HTR-8/SVneo (cell line): ENCODE data around the gene CYP27B1.
"Not testable (repeated sequence)": the region's sequence is repeated elsewhere in the genome, so short reads cannot be mapped to it uniquely, and the experiment has no call there.

Source experiments
- DNase-seq: peaks from one replicate; pipeline ENCODE4 v3.0.0; 2011; ENCODE audit warnings: low spot score, mixed read lengths; ENCODE audit not compliant: insufficient read length
- FAIRE-seq: peaks from 2 replicates; lab custom pipeline; 2011; peaks lifted over from hg19 to GRCh38; lab: Jason Lieb, UNC

Gene CYP27B1

DNA sequence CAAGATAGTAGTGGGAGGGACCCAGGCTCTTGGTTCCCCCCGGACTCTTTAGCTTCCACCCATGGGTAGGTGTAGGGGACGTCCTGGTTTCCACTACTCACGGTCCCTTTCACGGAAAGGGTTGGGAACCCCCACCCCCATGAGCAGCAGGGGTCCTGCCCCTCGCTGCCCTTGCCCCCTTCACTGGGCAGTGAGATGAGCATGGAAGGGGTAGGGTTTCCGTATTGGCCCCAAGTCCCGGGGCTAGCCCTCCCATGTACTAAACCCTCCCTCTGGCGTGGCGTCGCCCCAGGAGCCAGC is 41.1 kb downstream of the CYP27B1 start:
- DNase-seq (no peak), FAIRE-seq (no peak)

DNA sequence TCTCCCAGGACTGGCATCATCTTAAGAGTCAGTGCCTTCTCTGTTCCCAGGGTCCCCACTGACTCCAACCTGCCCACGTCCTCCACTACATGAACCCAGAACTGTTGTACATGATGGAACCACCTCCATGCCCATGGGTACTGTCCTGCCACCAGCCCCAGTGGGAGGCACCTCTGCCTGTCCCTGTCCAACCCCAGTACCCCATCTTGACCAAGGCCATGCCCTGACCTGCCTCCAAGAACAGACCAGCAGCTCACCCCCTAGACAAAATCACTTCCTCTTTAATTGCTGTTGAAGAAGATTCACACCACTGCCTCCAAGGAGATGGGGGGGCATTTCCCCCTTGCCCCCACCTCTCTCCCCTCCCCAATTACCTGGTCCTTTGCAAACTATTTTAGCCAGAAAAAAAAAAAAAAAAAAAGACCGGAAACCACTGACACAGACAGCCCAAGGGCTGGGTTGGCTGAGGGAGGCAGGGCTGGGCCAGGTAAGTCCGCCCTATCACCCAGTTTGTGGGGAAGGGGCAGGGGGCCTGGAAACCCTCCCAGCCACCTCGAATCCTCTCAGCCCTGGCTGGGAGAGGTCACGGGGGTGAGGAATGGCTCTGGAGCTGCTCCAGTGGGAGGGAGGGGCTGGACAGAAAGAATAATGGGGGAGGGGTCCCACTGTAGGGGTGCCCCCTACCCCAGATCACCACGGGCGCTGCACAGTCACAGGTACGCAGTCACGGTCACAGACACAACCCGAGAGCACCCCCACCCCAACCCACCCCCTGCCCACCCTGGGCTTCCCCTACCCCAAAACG is 41.7 kb downstream of the CYP27B1 start:
- no peak for FAIRE-seq
- no peak for DNase-seq

DNA sequence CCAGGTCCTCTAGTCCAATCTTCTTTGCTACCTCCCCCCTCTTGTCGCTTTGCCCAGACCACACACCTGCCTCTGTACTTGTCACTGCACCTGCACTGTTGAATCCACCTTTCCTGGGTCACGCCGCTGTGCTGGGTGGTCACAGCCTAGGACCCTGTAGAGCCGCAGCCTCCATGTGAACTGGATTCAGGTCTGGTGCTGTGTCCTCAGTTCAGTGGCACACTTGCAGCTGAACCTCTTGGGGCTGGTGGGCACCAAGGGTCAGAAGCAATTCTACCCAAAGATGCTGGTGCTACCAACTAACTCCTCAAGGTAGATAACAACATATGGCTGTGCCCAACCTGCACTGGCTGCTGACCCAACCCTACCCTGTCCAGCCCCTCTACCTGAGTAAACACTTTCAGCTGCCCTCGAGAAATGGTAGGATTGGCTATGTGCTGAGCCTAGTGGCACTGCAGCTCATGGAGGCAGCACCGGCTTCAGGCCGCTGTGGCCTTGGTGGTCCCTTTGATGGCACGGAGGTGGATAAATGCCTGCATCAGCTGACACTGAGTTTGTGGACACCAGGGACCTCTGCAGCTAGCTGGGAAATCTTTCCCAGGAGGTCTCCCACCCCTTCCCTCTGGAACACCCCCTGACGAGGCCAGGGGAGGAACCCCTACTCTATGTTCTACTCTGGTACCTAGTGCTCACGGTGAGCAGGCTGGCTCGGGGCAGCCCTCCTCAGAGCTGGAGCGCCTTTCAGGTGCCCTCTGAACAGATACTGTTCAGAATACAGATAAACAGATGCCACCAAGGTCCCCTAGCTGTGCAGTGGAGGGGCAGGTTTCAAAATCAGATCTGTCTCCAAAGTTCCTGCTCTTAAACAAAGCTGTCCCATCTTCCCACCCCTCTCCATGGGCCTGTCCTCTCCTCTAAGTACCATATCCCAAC is 42.6 kb downstream of the CYP27B1 start:
- DNase-seq, result no peak
- FAIRE-seq, result no peak

DNA sequence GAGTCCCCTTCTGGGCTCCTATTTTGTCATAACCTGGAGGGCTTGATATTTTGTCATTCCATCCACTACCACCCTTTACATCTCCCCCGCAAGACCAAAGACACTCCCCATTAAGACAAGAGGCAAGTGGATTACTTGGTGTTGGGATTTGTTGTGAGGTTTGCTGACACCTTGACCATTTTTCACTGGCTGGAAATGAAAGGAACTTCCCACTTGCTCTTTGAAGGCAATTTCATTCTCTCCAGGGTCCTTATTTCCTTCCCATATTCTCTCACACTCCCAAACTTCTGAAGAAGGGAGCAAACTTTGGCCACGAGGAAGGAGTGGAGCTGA is 43.3 kb downstream of the CYP27B1 start:
- DNase-seq (no peak), FAIRE-seq (no peak)

DNA sequence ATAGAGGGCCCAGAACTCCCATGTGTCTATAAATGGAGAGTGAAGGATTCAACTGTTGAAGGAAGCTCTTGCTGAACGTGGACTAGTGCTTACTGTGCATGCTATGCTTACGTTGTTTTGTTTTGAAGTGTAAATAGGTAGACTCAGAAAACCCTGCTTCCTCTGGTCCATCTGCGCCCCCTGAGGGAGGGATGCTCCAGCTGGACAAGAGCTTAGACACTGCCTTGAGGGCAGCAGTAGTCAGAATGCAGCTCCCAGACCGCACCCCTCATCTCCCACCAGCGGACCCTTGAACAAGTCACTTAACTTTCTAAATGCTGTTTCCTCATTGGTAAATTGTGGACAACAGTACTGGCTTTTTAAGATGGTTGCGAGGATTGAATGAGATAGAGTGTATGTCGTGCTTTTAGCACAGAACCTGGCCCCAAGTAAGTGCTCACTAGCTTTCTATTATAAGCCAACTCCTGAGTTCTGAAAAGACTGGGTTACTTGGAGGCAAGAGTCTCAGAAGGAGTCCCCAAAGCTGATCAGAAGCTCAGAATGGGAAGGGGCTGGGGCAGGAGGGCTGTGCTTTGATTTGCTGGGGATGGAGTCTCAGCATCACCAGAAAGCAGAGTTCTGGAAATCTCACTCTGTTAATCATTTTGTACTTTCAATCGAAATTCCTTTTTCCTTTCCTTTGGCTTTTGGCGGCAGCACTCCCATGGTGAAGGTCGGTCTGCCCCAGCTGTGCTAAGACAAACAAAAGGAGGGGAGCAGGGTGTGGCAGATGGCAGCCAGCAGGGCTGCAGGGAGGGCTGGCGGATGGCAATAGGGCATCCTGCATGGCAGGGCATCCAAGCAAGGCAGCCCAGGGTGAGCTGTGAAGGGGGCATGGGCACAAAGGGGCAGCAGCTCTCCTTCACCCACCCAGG is 43.9 kb downstream of the CYP27B1 start:
- DNase-seq, result no peak
- no peak for FAIRE-seq

DNA sequence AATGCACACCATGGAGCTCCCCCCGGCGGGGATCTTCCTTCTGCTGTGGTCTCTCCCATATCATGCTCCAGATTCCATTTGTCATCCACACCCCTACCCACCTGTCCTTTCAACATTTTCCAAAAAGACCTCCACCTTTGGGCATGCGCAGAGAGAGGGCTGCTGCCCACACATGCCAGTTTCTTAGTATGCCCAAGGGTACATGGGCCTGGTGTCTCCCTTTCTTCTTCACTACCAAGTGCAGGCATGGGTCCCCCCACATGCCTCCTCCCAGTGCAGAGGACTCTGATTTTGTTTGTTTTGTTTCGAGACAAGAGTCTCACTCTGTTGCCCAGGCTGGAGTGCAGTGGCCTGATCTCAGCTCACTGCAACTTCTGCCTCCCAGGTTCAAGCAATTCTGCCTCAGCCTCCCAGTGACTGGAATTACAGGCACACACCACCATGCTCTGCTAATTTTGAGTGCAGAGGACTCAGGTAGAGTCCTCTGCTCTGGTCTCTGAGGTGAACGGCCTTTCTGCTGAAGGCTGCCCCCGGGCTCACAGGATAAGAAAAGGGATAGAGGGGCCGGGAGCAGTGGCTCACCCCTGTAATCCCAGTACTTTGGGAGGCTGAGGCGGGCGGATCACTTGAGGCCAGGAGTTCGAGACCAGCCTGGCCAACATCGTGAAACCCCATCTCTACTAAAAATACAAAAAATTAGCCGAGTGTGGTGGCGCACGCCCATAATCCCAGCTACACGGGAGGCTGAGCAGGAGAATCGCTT is 44.9 kb downstream of the CYP27B1 start:
- DNase-seq, FAIRE-seq: not testable (repeated sequence)

DNA sequence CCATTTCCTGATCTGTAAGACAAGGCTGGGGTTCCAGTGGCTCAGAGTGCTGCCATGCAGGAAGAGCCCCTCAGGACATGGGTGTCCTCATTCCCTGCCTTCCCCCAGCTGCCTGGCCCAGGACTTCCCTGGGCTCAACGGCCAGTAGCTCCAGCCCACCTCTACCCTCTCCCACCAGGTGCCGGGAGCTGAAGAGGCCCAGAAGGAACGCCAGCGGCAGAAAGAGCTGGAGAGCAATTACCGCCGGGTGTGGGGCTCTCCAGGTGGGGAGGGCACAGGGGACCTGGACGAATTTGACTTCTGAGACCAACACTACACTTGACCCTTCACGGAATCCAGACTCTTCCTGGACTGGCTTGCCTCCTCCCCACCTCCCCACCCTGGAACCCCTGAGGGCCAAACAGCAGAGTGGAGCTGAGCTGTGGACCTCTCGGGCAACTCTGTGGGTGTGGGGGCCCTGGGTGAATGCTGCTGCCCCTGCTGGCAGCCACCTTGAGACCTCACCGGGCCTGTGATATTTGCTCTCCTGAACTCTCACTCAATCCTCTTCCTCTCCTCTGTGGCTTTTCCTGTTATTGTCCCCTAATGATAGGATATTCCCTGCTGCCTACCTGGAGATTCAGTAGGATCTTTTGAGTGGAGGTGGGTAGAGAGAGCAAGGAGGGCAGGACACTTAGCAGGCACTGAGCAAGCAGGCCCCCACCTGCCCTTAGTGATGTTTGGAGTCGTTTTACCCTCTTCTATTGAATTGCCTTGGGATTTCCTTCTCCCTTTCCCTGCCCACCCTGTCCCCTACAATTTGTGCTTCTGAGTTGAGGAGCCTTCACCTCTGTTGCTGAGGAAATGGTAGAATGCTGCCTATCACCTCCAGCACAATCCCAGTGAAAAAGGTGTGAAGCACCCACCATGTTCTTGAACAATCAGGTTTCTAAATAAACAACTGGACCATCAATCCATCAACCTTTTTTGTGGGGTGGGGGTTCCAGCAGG is 46.0 kb downstream of the CYP27B1 start:
- no peak for DNase-seq
- FAIRE-seq, result no peak

DNA sequence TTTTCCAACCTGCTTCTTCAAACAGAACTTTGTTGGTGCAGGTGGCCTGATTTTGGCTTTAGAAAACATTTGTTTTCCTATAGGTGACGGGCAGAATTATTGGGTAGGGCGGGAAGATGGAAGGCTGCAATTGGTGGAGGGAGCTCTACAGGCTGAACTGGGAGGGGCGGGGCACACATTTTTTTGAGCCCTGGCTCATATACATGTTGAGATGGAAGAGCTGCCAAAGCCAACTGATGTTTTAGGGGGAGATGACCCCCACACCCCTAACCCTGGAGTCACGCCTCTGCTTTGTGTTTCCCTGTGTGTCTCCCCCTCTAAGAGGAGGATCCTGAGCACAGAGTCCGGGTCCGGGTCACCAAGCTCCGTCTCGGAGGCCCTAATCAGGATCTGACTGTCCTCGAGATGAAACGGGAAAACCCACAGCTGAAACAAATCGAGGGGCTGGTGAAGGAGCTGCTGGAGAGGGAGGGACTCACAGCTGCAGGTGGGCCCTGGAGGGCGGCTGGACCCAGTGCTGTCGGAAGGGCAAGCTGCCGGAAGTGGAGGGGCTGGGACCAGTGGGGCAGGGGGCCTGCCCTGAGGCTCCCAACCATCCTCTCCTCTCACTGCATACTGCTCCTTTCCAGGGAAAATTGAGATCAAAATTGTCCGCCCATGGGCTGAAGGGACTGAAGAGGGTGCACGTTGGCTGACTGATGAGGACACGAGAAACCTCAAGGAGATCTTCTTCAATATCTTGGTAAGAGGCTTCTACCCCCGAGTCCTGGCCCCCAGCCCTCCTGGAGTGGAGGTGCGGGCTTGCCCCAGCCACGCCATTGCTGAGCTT is 46.9 kb downstream of the CYP27B1 start:
- FAIRE-seq, result no peak
- no peak for DNase-seq

DNA sequence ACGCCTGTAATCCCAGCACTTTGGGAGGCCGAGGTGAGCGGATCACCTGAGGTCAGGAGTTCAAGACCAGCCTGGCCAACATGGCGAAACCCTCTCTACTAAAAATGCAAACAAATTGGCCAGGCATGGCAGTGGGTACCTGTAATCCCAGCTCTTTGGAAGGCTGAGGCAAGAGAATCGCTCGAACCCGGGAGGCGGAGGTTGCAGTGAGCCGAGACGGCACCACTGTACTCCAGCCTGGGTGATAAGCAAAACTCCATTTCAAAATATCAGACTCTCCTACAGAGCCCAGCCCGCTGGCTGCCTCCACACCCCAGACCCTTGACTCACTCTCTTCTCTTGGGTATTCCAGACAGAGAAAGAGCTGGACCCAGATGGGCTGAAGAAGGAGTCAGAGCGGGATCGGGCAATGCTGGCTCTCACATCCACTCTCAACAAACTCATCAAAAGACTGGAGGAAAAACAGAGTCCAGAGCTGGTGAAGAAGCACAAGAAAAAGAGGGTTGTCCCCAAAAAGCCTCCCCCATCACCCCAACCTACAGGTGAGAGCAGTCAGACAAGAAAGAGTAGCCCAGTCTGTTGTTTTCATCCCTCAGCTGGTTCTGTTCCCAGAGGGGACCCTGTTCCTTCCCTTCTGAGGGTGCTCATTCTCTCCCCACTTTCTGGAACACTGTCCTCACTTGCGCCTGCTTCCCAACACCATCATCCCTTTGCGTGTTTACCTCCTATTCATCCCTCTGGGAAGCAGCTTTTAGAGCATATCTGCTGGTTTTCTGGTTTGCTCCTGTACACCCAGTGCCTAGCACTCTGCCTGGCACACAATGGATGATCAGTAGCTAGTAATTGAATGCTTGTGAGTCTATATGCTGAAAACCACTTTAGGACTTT is 48.0 kb downstream of the CYP27B1 start:
- DNase-seq (no peak), FAIRE-seq (no peak)

DNA sequence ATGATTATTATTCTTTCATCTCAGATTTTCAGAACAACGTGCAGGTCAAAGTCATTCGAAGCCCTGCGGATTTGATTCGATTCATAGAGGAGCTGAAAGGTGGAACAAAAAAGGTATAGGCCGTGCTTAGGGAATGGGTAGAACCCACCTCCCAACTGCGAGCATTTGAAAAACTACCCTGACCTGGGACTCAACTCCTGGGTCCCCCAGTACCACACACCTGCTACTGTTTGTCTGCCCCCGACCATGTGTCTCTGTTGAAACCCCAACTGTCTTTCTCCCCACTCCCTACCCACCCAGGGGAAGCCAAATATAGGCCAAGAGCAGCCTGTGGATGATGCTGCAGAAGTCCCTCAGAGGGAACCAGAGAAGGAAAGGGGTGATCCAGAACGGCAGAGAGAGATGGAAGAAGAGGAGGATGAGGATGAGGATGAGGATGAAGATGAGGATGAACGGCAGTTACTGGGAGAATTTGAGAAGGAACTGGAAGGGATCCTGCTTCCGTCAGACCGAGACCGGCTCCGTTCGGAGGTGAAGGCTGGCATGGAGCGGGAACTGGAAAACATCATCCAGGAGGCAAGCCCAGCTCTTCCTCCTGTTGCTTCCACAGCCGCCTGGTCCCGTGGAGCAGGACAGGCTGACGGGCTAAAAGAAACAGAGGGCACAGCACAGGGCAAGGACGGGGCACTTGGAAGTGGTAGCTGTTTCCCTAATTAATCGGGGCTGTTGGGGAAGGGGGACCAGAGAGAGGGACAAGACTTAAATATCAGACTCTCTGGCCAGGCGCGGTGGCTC is 48.8 kb downstream of the CYP27B1 start:
- DNase-seq (no peak), FAIRE-seq (no peak)

DNA sequence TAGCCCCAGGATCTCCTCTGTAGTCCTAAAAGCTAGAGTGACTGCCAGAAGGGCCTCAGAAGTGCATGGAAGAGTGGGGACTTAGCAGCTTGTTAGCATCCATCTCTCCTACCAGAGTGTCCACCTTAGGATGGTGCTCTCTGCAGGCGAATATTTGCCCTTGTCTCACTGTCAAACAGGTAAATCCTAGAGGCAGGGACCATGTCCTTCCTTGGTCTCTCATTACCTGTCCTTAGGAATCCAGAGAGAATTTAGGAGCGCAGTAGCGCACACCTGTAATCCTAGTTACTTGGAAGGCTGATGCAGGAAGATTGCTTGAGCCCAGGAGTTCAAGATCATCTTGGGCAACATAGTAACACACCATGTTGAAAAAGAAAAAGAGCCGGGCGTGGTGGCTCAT is 49.7 kb downstream of the CYP27B1 start:
- FAIRE-seq (no peak), DNase-seq (no peak)

DNA sequence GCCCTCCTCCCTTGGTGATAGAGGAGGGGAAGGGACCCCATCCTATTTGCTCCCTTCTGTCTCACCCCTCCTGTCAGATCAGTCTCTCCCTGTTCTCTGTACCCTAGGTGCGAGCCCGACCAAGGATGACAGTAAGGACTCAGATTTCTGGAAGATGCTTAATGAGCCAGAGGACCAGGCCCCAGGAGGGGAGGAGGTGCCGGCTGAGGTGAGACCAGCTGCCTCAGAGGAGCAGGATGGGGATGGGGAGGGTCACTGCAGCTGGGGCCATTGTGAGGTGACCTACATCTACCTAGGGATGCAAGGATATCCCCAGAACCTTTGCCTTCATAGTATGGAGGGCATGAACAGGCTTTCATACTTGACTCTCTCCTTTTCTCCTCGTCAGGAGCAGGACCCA is 50.6 kb downstream of the CYP27B1 start:
- DNase-seq (no peak), FAIRE-seq (no peak)

DNA sequence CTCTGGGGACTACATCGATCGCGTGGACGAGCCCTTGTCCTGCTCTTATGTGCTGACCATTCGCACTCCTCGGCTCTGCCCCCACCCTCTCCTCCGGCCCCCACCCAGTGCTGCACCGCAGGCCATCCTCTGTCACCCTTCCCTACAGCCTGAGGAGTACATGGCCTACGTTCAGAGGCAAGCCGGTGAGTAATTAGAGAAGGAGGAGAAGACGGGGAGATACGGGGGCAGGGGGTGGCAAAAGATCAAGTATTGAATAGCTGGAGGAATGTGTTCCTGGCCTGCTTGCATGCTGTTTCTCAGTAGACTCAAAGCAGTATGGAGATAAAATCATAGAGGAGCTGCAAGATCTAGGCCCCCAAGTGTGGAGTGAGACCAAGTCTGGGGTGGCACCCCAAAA is 51.1 kb downstream of the CYP27B1 start:
- DNase-seq (no peak), FAIRE-seq (no peak)

DNA sequence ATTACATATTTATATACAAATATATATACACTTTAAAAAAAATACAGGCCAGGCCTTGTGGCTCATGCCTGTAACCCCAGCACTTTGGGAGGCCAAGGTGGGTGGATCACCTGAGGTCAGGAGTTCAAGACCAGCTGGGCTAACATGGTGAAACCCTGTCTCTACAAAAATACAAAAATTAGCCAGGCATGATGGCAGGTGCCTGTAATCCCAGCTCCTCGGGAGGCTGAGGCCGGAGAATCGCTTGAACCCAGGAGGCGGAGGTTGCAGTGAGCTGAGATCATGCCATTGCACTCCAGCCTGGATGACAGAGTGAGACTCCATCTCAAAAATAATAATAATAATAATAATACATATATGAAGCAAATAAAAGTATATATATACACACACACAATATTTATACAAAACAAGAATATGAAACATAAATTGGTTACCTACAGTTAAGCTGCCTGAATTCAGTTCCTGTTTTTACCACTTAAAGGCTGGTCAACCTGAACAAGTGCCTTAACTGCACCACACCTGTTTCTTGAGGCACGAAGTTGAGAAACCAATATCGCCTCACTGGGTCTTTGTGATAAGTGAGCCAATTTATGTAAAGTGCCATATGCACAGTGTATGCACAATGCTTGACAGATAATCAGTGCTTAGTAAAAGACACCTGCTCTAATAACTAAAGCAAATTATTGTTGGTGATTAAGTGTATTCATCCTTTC is 51.7 kb downstream of the CYP27B1 start:
- not testable (repeated sequence) for DNase-seq, FAIRE-seq

DNA sequence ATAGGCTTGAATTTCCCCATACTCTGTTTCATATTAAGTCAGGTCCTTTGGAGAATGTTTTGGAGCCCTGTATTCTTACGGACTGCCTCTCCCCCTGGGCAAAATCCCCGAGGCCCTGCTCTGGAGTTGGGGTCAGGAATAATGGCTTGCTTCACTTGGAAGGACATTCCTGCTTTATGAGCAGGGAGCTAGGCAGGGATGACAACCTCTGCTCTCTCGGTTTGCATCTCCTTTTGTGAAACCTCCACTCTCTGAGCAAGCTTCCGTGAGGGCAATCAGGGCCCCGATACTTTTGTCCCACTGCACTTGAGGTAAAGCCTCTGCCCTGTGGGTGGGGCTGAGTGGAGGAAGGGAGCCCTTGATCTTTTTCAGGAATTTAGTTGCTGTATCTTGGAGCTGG is 53.7 kb downstream of the CYP27B1 start:
- no peak for DNase-seq
- no peak for FAIRE-seq

DNA sequence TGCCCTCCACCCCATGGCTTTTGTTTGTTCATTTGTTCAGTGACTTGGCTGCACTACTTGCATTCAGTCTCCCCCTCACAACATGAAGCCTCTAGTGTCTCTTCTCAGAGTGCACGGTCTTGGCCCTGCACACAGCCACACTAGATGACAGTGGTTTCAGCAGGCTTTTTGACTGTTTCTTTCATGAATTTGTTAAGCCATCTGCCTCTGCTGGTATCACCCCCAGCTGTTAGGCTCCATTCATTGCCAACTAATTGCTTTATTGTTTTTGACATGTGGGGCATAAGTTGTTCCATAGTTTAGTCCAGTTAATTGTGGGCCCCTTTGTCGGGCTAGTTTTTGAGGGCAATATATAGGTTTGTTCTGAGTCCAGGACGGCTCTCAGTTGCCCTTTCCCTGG is 54.2 kb downstream of the CYP27B1 start:
- no peak for DNase-seq
- FAIRE-seq, result no peak
